HG03280 (cell line): ENCODE measurements around the gene UBE2V1.
"Not testable (repeated sequence)": the region's sequence is repeated elsewhere in the genome, so short reads cannot be mapped to it uniquely, and the experiment has no call there.

Source experiments
- ATAC-seq: cut with Tn5 transposase; IDR thresholded peaks from one replicate; pipeline ENCODE4 v1.9.1; 2021; ENCODE audit warnings: mild to moderate bottlenecking, moderate library complexity; ENCODE audit not compliant: unreplicated experiment

The UBE2V1 gene

GRCh38 chr20:50138120-50138478 is 25.1 kb upstream of the UBE2V1 start:
- ATAC-seq: no peak

GRCh38 chr20:50137702-50138101 is 24.8 kb upstream of the UBE2V1 start:
- not testable (repeated sequence) for ATAC-seq

GRCh38 chr20:50136822-50137599 is 24.1 kb upstream of the UBE2V1 start:
- ATAC-seq: no peak

- not testable (repeated sequence) for ATAC-seq
These were observed 22.2 kb upstream of the UBE2V1 start for GRCh38 chr20:50135157-50135556.

GRCh38 chr20:50133474-50134217 is 20.7 kb upstream of the UBE2V1 start:
- no peak for ATAC-seq

- ATAC-seq: no peak
These were observed 20.1 kb upstream of the UBE2V1 start for GRCh38 chr20:50133041-50133440.

GRCh38 chr20:50130995-50131394 is 18.0 kb upstream of the UBE2V1 start:
- ATAC-seq: no peak

- ATAC-seq: no peak
These were observed 17.4 kb upstream of the UBE2V1 start for GRCh38 chr20:50130356-50130723.

GRCh38 chr20:50129662-50130355 is 16.9 kb upstream of the UBE2V1 start:
- no peak for ATAC-seq

GRCh38 chr20:50128520-50128905 is 15.6 kb upstream of the UBE2V1 start:
- ATAC-seq: no peak

- no peak for ATAC-seq
These were observed 14.9 kb upstream of the UBE2V1 start for GRCh38 chr20:50127587-50128519.

GRCh38 chr20:50126662-50127061 is 13.7 kb upstream of the UBE2V1 start:
- ATAC-seq: no peak

- no peak for ATAC-seq
These were observed 12.3 kb upstream of the UBE2V1 start for GRCh38 chr20:50125279-50125678.

GRCh38 chr20:50124496-50124895 is 11.5 kb upstream of the UBE2V1 start:
- ATAC-seq: no peak

- no peak for ATAC-seq
These were observed 10.5 kb upstream of the UBE2V1 start for GRCh38 chr20:50123418-50123817.

GRCh38 chr20:50122763-50123162 is 9.8 kb upstream of the UBE2V1 start:
- no peak for ATAC-seq

- no peak for ATAC-seq
These were observed 8.9 kb upstream of the UBE2V1 start for GRCh38 chr20:50121858-50122271.

- ATAC-seq: no peak
These were observed 8.2 kb upstream of the UBE2V1 start for GRCh38 chr20:50120935-50121693.

GRCh38 chr20:50118203-50118602 is 5.3 kb upstream of the UBE2V1 start:
- no peak for ATAC-seq

- no peak for ATAC-seq
These were observed 3.5 kb upstream of the UBE2V1 start for GRCh38 chr20:50116368-50116999.
